Mesendoderm (in vitro differentiated cells): Measurements from ENCODE around the gene UCN2.
"Not testable (repeated sequence)": the region's sequence is repeated elsewhere in the genome, so short reads cannot be mapped to it uniquely, and the experiment has no call there.

ENCODE experiments used
- DNase-seq: peaks from one replicate; pipeline ENCODE4 v3.0.0; 2013
- H2AK5ac ChIP-seq: 2 replicates; pipeline ENCODE4 v1.6.1; 2013; ENCODE audit warnings: low read length, inconsistent platforms
- H2BK120ac ChIP-seq: 2 replicates; pipeline ENCODE4 v1.6.1; 2013; ENCODE audit warnings: low read depth, mild to moderate bottlenecking, low read length, moderate library complexity, mixed read lengths
- H2BK15ac ChIP-seq: replicated peaks from 2 replicates; pipeline ENCODE4 v1.6.1; 2013; ENCODE audit warnings: low read depth, mild to moderate bottlenecking, moderate library complexity
- H2BK5ac ChIP-seq: 2 replicates; pipeline ENCODE4 v1.6.1; 2013; ENCODE audit warnings: low read length, inconsistent platforms
- H3K18ac ChIP-seq: 2 replicates; pipeline ENCODE4 v1.6.1; 2013; ENCODE audit warnings: mild to moderate bottlenecking, low read length, mixed read lengths
- H3K23ac ChIP-seq: one replicate; pipeline ENCODE4 v1.6.1; 2013; ENCODE audit warnings: low read length
- H3K27ac ChIP-seq: 2 replicates; pipeline ENCODE4 v1.5.1; 2013; ENCODE audit warnings: low read depth, mild to moderate bottlenecking, inconsistent platforms, low read length, moderate library complexity
- H3K27me3 ChIP-seq: 2 replicates; pipeline ENCODE4 v1.6.1; 2013; ENCODE audit warnings: low read length, control low read depth, mild to moderate bottlenecking, inconsistent platforms; ENCODE audit not compliant: insufficient read depth, poor library complexity
- H3K36me3 ChIP-seq: 2 replicates; pipeline ENCODE4 v1.6.1; 2013; ENCODE audit warnings: low read length, inconsistent platforms; ENCODE audit not compliant: control insufficient read depth, insufficient read depth
- H3K4ac ChIP-seq: one replicate; pipeline ENCODE4 v1.6.1; 2013; ENCODE audit warnings: low read depth, mild to moderate bottlenecking, low read length, moderate library complexity
- H3K4me1 ChIP-seq: 2 replicates; pipeline ENCODE4 v1.6.1; 2013; ENCODE audit warnings: low read depth, low read length, inconsistent platforms; ENCODE audit not compliant: control insufficient read depth
- H3K4me2 ChIP-seq: 2 replicates; pipeline ENCODE4 v1.6.1; 2013; ENCODE audit warnings: low read length
- H3K4me3 ChIP-seq: 2 replicates; pipeline ENCODE4 v1.5.1; 2013; ENCODE audit warnings: mild to moderate bottlenecking, low read length
- H3K56ac ChIP-seq: one replicate; pipeline ENCODE4 v1.6.1; 2013; ENCODE audit warnings: low read length
- H3K79me1 ChIP-seq: 2 replicates; pipeline ENCODE4 v1.6.1; 2013; ENCODE audit warnings: low read length, inconsistent platforms
- H3K79me2 ChIP-seq: 2 replicates; pipeline ENCODE4 v1.6.1; 2013; ENCODE audit warnings: mild to moderate bottlenecking, low read length; ENCODE audit not compliant: control insufficient read depth, insufficient read depth
- H3K9ac ChIP-seq: 2 replicates; pipeline ENCODE4 v1.6.1; 2013; ENCODE audit warnings: low read length, inconsistent platforms
- H4K5ac ChIP-seq: one replicate; pipeline ENCODE4 v1.6.1; 2013; ENCODE audit warnings: low read length
- H4K8ac ChIP-seq: one replicate; pipeline ENCODE4 v1.6.1; 2013; ENCODE audit warnings: low read depth, mild to moderate bottlenecking, control low read depth, low read length, moderate library complexity
- WGBS: extraction: QIAGEN DNeasy Blood & Tissue Kit; methylation state at CpG from one replicate; pipeline ENCODE4 v1.1.7; 2013; ENCODE audit warnings: low lambda C conversion rate, missing lambda C conversion rate; ENCODE audit not compliant: insufficient coverage; ENCODE audit errors: extremely low coverage; 5-methylcytosine and 5-hydroxymethylcytosine counted together

The UCN2 gene

GRCh38 chr3:48532977-48533337 is 30.6 kb downstream of the UCN2 start:
- no peak overlapping the region for H3K56ac ChIP-seq
- H3K36me3 ChIP-seq, result no peaks in the 10 kb centered on the region
- H2BK5ac ChIP-seq, result no peak overlapping the region
- H3K4me1 ChIP-seq, result no peaks in the 10 kb centered on the region
- no peak overlapping the region for H2AK5ac ChIP-seq
- H3K18ac ChIP-seq, result no peak overlapping the region
- no peak overlapping the region for H3K27ac ChIP-seq
- whole genome bisulfite sequencing, result no CpG with 5 or more reads among the region's 2 CpGs
- no peak overlapping the region for H2BK120ac ChIP-seq
- H3K27me3 ChIP-seq, result no peaks in the 10 kb centered on the region
- no peaks in the 10 kb centered on the region for H3K79me2 ChIP-seq
- no peak overlapping the region for H3K23ac ChIP-seq
- no peak overlapping the region for H3K4me3 ChIP-seq
- no peak overlapping the region for H4K8ac ChIP-seq
- no peak overlapping the region for H2BK15ac ChIP-seq
- no peak for DNase-seq
- no peak overlapping the region for H3K4ac ChIP-seq
- no peak overlapping the region for H3K4me2 ChIP-seq
- no peaks in the 10 kb centered on the region for H3K79me1 ChIP-seq
- no peak overlapping the region for H4K5ac ChIP-seq
- H3K9ac ChIP-seq, result no peak overlapping the region

GRCh38 chr3:48532271-48532976 is 31.2 kb downstream of the UCN2 start:
- Histone ChIP-seq H4K8ac (no peak overlapping the region), H3K23ac (no peak overlapping the region), H3K18ac (no peak overlapping the region), H3K4me1 (no peaks in the 10 kb centered on the region), H3K27ac (no peak overlapping the region), H4K5ac (no peak overlapping the region), H2BK120ac (no peak overlapping the region), H3K4ac (no peak overlapping the region), H3K27me3 (no peaks in the 10 kb centered on the region), H3K9ac (no peak overlapping the region), H3K4me2 (no peak overlapping the region), H3K56ac (no peak overlapping the region), H3K79me1 (no peaks in the 10 kb centered on the region), H3K4me3 (no peak overlapping the region), H2BK5ac (no peak overlapping the region), H3K79me2 (no peaks in the 10 kb centered on the region), H2AK5ac (no peak overlapping the region), H2BK15ac (no peak overlapping the region), H3K36me3 (no peaks in the 10 kb centered on the region)
- no CpG with 5 or more reads among the region's 6 CpGs for WGBS
- DNase-seq, result no peak

- not testable (repeated sequence) for H3K4ac ChIP-seq, H3K9ac ChIP-seq, H2BK15ac ChIP-seq, H4K8ac ChIP-seq, H2AK5ac ChIP-seq, H4K5ac ChIP-seq, H2BK120ac ChIP-seq, H3K4me3 ChIP-seq, H3K27me3 ChIP-seq, H2BK5ac ChIP-seq, H3K23ac ChIP-seq, H3K36me3 ChIP-seq, H3K56ac ChIP-seq, H3K79me2 ChIP-seq, H3K4me2 ChIP-seq, H3K79me1 ChIP-seq, H3K27ac ChIP-seq, DNase-seq, H3K18ac ChIP-seq, H3K4me1 ChIP-seq
- no CpG with 5 or more reads among the region's 4 CpGs for WGBS
Measured at GRCh38 chr3:48530701-48531100, 32.9 kb downstream of the UCN2 start.

- H4K8ac ChIP-seq, result no peak overlapping the region
- no peak overlapping the region for H3K4me3 ChIP-seq
- H4K5ac ChIP-seq, result no peak overlapping the region
- H2BK15ac ChIP-seq, result no peak overlapping the region
- no peaks in the 10 kb centered on the region for H3K79me2 ChIP-seq
- H3K4me1 ChIP-seq, result no peaks in the 10 kb centered on the region
- H2BK120ac ChIP-seq, result no peak overlapping the region
- no peaks in the 10 kb centered on the region for H3K79me1 ChIP-seq
- no peak overlapping the region for H3K4ac ChIP-seq
- H3K23ac ChIP-seq, result no peak overlapping the region
- WGBS, result no CpG with 5 or more reads among the region's 3 CpGs
- H3K9ac ChIP-seq, result no peak overlapping the region
- DNase-seq, result no peak
- H3K4me2 ChIP-seq, result no peak overlapping the region
- H2AK5ac ChIP-seq, result no peak overlapping the region
- H3K18ac ChIP-seq, result no peak overlapping the region
- H3K27ac ChIP-seq, result no peak overlapping the region
- H2BK5ac ChIP-seq, result no peak overlapping the region
- H3K27me3 ChIP-seq, result no peaks in the 10 kb centered on the region
- no peak overlapping the region for H3K56ac ChIP-seq
- H3K36me3 ChIP-seq, result peaks cover 1% of the 10 kb centered on the region
Measured at GRCh38 chr3:48528754-48529153, 34.8 kb downstream of the UCN2 start.

DNA sequence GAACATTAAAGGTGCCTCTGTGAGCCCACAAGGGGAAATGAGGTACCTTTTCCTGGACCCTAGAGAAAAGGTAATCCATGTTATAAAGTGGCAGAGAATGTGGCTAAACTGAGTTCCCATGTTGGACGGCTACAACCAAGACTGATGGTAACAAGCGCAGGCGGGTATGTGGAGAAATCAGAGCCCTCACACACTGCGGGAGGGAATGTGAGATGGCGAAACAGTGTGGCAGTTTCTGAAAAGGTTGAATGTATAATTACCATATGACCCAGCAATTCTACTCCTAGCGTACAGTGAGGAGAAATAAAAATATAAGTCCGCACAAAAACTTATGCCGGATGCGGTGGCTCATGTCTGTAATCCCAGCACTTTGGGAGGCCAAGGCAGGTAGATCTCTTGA is 35.5 kb downstream of the UCN2 start:
- Histone ChIP-seq H3K9ac (no peak overlapping the region), H3K27me3 (no peaks in the 10 kb centered on the region), H2BK15ac (no peak overlapping the region), H3K4me1 (no peaks in the 10 kb centered on the region), H3K79me1 (no peaks in the 10 kb centered on the region), H3K23ac (no peak overlapping the region), H3K4ac (no peak overlapping the region), H3K18ac (no peak overlapping the region), H4K8ac (no peak overlapping the region), H3K79me2 (no peaks in the 10 kb centered on the region), H2BK5ac (no peak overlapping the region), H4K5ac (no peak overlapping the region), H3K36me3 (peaks cover 1% of the 10 kb centered on the region), H3K4me3 (no peak overlapping the region), H3K4me2 (no peak overlapping the region), H3K27ac (no peak overlapping the region), H2BK120ac (no peak overlapping the region), H3K56ac (no peak overlapping the region), H2AK5ac (no peak overlapping the region)
- no CpG with 5 or more reads among the region's 9 CpGs for WGBS
- DNase-seq, result no peak

- Histone ChIP-seq H3K4ac (no peak overlapping the region), H2AK5ac (no peak overlapping the region), H3K27ac (no peak overlapping the region), H3K23ac (no peak overlapping the region), H3K56ac (no peak overlapping the region), H3K4me1 (no peaks in the 10 kb centered on the region), H2BK120ac (no peak overlapping the region), H2BK5ac (no peak overlapping the region), H4K5ac (no peak overlapping the region), H3K79me1 (no peaks in the 10 kb centered on the region), H3K4me3 (no peak overlapping the region), H3K4me2 (no peak overlapping the region), H2BK15ac (no peak overlapping the region), H3K18ac (no peak overlapping the region), H3K9ac (no peak overlapping the region), H3K27me3 (no peaks in the 10 kb centered on the region), H3K79me2 (no peaks in the 10 kb centered on the region), H4K8ac (no peak overlapping the region), H3K36me3 (peaks cover 1% of the 10 kb centered on the region)
- DNase-seq, result no peak
- WGBS, result no CpG with 5 or more reads among the region's 9 CpGs
Measured at GRCh38 chr3:48524970-48525369, 38.6 kb downstream of the UCN2 start.
